ENCODE data around the gene MUSTN1.
A peak's percentile ranks its signal among the peaks of the same experiment; 100 is the strongest.

MUSTN1 gene

GRCh38 chr3:52851348-52851747 is 16.5 kb upstream of the MUSTN1 start:
- peak; percentile 48 for DNase-seq (ENCODE audit: low read depth)

DNA sequence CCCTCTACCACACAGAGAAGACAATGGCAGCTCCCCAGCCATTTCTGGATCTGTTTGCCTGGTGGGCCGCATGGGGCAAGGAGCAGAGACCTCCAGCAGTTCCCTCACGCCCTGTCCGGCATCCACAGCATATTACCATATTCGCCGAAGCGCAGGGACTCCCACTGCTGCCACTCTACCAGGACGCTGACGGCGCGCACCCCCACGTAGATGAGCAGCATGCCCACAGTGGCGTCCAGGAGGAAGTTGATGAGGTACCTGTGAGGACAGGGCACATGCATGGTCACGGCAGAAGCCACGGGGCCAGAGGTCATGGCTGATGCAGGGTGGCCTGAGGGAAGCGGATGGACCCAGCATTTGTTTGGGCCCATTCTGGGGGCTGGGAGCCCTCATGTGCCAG is 14.8 kb upstream of the MUSTN1 start:
- no peak for DNase-seq (ENCODE audit: low read depth)

DNA sequence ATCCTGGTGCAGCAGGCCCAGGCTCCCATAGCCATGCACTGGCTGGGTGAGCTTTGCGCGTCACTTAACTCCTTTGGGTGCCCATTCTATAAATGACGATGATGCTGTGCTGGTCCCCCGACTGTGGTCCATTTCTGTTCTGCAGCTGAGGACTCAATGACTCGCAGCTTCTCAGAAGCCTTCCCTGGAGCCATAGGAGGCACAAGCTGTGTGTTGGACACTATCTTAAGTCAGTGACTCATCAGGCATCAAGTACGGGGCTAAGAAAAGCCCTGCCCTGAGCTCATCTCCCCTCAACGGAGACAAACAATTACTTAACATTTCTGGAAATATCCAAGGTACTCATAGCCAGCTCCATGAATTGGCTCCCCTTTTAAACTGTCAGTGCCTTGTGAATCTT is 13.8 kb upstream of the MUSTN1 start:
- DNase-seq (ENCODE audit: low read depth): peak; percentile 74

DNA sequence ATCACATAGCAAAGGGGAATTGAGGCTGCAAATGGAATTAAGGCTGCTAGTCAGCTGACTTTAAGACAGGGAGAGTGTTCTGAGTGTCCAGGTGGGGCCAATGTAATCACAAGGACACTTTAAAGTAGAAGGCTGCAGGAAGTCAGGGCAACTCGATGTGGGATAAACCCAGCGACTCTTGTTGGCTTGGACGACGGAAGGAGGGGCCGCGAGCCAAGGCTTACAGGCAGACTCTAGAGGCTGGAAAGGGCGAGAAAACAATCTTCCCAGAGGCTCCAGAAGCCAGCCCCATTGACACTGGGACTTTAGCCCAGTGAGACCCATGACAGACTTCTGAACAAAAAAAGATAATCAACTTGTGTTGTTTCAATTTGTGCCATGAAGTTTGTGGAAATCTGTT is 12.9 kb upstream of the MUSTN1 start:
- DNase-seq (ENCODE audit: low read depth): no peak

GRCh38 chr3:52847241-52847640 is 12.4 kb upstream of the MUSTN1 start:
- DNase-seq (ENCODE audit: low read depth): no peak

- DNase-seq (ENCODE audit: low read depth): no peak
Measured at GRCh38 chr3:52846432-52846965, 11.7 kb upstream of the MUSTN1 start.

GRCh38 chr3:52845691-52846431 is 11.0 kb upstream of the MUSTN1 start:
- no peak for DNase-seq (ENCODE audit: low read depth)

DNA sequence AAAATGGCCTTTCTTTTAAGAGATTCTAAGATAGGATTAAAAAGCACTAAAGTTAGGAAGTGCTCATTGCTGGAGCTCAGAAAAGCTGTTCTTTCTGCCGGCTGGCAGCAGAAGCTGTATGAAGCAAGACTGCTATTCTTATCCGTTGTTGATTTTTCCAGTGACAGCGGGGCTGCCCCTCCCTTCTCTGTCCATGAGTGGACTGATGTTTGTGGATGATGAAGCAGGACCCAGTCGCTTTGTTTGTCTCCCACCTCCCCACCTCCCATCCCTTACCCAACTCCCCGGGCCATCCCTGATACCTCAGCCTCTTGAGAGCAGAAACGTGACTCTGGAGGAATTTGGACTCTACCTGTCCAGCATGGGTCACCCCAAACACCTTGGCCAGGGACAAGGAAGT is 10.3 kb upstream of the MUSTN1 start:
- peak; percentile 36 for DNase-seq (ENCODE audit: low read depth)

DNA sequence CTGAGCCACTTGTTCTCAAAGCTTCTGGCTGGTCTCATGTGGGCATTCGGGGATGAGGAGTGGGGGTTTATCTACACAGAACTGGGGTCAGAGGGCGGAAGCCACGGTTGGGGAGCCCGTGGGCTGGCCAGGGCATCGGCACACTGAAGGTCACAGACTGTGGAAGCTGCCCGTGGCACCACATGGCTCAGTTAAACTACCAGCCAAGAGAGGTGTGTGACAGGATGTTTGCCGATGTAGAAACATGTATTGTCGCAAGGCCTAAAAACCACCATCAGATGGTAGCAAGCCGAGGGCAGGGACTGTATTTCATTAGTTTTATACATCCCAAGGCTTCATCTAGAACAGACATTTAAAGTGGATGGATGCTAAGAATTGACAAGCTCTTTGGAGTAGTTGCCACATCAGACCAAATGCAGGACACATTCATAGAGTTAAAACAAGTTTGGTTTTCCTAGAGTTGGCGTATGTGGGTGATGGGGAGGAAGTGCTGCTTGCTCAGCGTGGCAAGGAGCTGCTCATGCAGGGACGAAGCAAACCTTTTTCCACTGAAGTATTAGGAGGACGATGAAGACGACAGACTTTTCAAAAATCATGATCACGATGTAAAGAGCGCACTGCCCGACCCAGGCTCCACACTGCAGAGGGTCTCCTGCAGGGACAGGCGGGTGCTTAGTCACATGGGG is 9.6 kb upstream of the MUSTN1 start:
- DNase-seq (ENCODE audit: low read depth): no peak

DNA sequence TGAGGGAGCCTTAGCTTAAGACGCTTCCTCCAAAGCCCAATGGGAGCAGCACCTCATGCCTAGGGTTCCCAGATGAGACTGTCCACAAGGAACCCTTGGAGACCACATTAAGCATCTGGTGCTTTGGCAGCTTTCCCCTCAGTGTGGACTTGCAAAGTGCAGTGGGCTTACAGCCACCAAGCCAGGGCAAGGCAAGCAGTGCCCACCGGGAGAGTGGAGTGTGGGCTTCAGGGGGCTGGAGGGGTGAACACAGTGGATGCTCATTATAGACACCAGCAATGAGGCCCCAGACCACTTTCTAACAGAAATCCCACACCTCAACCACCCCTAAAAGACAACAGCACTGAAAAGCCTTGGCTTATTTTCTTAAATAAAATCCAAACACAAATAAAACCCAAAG is 9.1 kb upstream of the MUSTN1 start:
- no peak for DNase-seq (ENCODE audit: low read depth)

- no peak for DNase-seq (ENCODE audit: low read depth)
Measured at GRCh38 chr3:52843108-52843865, 8.5 kb upstream of the MUSTN1 start.

- DNase-seq (ENCODE audit: low read depth): no peak
Measured at GRCh38 chr3:52842424-52842823, 7.6 kb upstream of the MUSTN1 start.

GRCh38 chr3:52841981-52842340 is 7.1 kb upstream of the MUSTN1 start:
- DNase-seq (ENCODE audit: low read depth): no peak

GRCh38 chr3:52841211-52841980 is 6.6 kb upstream of the MUSTN1 start:
- no peak for DNase-seq (ENCODE audit: low read depth)

DNA sequence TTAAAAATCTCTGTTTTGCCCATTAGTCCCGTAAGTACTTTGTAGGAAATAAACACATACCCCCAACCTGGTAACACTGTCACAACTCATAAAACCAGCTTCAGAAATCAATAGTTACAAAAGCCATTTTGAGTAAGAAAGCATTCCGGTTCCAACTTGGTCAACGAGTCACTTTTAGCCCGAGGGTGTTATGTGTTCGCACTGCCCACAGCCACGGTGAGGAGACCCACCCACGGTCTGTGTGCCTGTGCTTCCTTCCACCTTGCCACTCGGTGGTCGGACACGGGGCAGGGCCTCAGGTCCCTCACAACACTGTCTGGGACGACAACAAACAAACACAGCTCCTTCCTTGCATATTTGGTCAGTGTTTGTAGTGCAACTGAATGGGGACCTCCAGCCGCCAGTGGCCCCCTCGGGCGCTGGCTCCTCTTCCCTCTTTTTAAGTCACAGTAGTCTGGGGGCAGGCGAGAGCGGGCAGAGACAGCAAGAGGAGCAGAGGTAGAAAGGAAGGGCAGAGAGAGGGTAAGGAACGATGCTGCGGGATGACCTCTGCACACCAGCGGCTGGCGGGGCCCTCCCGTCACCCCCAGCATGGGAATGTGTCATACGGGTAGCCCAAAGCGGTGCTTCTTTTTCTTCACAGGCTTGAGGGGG is 5.2 kb upstream of the MUSTN1 start:
- no peak for DNase-seq (ENCODE audit: low read depth)

- DNase-seq (ENCODE audit: low read depth): no peak
Measured at GRCh38 chr3:52839268-52839575, 4.4 kb upstream of the MUSTN1 start.

- no peak for DNase-seq (ENCODE audit: low read depth)
Measured at GRCh38 chr3:52838561-52839267, 3.9 kb upstream of the MUSTN1 start.

DNA sequence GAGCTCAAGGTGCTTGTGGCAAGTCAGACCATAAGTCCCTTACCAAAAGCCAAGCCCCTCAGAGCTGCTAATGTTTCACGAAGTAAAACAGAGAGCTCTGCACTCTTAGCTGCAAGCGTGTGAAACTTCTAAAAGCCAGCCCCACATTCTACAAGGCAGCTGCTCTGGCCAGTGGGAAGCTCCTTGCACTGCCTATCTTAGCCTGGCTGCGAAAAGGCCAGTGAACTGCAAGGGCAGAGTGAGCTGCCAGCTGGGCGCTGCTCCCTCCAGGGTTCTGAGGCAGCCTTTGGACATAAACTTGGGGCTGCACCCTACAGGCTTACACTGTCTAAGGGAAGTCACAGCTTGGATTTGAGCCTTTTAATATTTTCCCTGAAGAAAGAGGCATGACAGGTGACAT is 2.2 kb upstream of the MUSTN1 start:
- no peak for DNase-seq (ENCODE audit: low read depth)

DNA sequence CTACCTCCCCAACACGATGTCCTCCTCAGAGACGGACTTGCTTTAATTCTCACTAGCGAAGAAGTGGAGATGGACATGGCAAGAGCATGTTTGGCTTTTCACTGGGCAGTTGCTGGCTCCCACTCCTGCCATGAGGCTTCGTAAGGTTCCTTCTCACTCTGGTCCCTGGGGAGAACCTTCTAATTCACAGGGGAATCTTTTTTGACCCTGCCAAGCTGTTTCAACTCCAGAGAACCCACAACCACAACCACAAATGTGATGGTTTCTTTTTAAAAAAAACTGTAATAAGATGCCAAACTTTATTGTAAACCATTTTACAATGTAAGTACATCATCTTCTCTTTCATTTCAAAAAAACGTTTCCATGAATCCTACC is 1.6 kb upstream of the MUSTN1 start:
- no peak for DNase-seq (ENCODE audit: low read depth)

DNA sequence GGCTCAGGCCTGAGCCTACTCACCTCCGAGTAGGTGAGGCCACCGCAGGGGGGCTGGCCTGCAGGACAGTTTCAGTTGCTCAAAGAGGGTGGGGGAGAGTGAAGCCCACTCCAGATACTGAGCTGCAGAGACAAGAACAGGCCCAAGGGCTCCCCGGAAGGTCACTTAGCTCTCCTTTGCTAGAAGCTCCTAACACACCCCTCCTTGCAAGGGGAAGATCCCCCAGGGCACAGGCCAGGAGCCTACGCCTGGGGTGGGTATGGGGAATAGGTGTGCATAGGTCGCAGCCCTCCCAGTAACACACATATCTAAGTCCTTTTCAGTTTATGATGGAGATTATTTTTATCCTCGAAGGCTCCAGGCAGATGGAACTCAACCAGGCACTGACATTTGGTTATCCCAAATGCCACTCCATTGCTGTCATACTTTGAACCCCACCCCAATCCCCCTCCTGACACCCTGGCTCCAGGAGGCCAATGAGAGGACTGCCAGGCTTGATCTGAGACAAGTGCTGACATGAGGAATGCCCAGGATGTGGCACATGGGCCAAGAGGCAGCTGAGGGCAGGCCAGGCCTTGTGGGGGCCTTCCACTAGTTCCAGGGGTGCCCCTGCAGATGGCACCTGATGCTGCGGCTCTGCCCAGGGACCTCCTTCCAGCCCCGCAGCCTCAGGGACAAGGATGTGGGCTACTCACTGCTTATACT is 1.1 kb upstream of the MUSTN1 start:
- DNase-seq (ENCODE audit: low read depth): no peak

DNA sequence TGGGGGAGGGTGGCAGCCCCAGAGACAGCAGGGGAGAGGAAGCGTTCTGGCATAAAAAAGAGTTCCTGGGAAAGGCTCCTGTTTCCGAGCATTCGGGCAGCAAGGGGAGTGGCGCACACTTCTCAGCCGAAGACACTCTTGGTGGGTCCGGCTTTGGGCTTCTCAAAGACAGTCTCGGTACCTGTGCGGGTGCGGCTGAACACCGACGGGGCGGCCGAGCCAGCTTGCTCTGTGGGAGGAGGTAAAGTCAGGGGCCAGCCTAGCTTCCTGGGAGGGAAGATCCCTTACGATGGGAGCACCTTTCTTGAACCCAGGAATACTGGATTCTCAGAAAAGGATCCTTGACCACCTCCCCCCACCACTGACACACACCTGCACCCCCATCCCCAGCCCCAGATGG is 1.6 kb downstream of the MUSTN1 start:
- no peak for DNase-seq (ENCODE audit: low read depth)
